ENCODE measurements around the gene ENPP6.

DNA sequence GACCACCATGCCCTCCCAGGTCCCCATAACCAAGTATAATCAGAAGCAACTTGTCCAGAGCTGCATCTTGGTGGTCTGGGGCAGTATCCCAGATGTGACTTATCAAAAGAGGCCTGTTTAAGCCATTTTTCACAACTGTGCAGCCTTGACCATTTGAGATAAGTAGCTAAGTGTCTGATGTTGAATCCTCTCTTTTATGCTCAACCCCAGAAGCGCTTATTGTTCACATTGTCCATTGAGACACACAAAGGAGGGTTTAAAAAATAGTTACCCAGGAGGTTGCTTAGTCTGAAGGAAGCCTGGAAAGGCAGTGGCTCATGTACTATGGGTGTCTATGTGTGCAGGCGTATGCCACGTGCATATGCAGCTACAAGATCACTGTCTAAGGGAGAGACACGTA is 27.0 kb downstream of the ENPP6 start:
- TF ChIP-seq, protein P1, sequence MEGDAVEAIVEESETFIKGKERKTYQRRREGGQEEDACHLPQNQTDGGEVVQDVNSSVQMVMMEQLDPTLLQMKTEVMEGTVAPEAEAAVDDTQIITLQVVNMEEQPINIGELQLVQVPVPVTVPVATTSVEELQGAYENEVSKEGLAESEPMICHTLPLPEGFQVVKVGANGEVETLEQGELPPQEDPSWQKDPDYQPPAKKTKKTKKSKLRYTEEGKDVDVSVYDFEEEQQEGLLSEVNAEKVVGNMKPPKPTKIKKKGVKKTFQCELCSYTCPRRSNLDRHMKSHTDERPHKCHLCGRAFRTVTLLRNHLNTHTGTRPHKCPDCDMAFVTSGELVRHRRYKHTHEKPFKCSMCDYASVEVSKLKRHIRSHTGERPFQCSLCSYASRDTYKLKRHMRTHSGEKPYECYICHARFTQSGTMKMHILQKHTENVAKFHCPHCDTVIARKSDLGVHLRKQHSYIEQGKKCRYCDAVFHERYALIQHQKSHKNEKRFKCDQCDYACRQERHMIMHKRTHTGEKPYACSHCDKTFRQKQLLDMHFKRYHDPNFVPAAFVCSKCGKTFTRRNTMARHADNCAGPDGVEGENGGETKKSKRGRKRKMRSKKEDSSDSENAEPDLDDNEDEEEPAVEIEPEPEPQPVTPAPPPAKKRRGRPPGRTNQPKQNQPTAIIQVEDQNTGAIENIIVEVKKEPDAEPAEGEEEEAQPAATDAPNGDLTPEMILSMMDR (conservative IDR thresholded peaks at IDR 0.05; ENCODE audit: low read depth, low read length), result no peak
- TF ChIP-seq EZH2 (IDR thresholded peaks at IDR 0.05; ENCODE audit: borderline replicate concordance, low read depth, low read length, poor library complexity, severe bottlenecking), result no peak
